ENCODE results near the gene DMRTC2.

- TF ChIP-seq CTCF (conservative IDR thresholded peaks at IDR 0.05) (no peak), ZFX (IDR thresholded peaks at IDR 0.05) (no peak)
Observed at GRCh38 chr19:41862445-41862986, 17.7 kb downstream of the DMRTC2 start.

Data from C4-2B (cell line).